Colonic mucosa (tissue), 4 donors: ENCODE measurements around the gene LDLRAD3. TPM values are rescaled to one million over a fixed set of nuclear protein-coding genes. Genes with fewer than 3 reads are reported as not detected.

Experiments used
- DNase-seq: peaks from one replicate; pipeline ENCODE4 v3.0.0-alpha.2; 2020
- H3K27ac ChIP-seq: fragments of 200-600 bp; one replicate; pipeline ENCODE4 v1.8.0; 2021
- H3K27me3 ChIP-seq: fragments of 200-600 bp; one replicate; pipeline ENCODE4 v1.8.0; 2021
- H3K36me3 ChIP-seq: fragments of 200-600 bp; one replicate; pipeline ENCODE4 v1.8.0; 2021
- H3K4me1 ChIP-seq: fragments of 200-600 bp; one replicate; pipeline ENCODE4 v1.8.0; 2021; ENCODE audit warnings: mild to moderate bottlenecking
- H3K4me3 ChIP-seq: fragments of 200-600 bp; one replicate; pipeline ENCODE4 v1.8.0; 2021
- H3K9ac ChIP-seq, 2 donors: one replicate each; pipeline ENCODE4 v1.7.0; 2013; ENCODE audit warnings: control low read depth in 2 of 2, low read depth in 2 of 2, low read length in 2 of 2
- H3K9me3 ChIP-seq: fragments of 200-600 bp; one replicate; pipeline ENCODE4 v1.8.0; 2021
- intact Hi-C: fragments of 100-400 bp; cut with DNase I; formaldehyde crosslinking; loops from one replicate; pipeline ENCODE4 v1.14.1; 2022
- total RNA-seq, 2 donors: library from RNA; stranded (reverse); fragmentation: NEBNext Ultra II Directional in 1 of 2; extraction: Animal tissue kit (Norgen Biotek cat#: 25700) in 1 of 2; gene quantifications; one replicate each; pipeline ENCODE4 v1.2.1, GENCODE V29; 2021
- TF ChIP-seq, protein P1 (sequence below): fragments of 200-600 bp; IDR thresholded peaks from one replicate; pipeline ENCODE4 v1.8.0; 2022; ENCODE audit warnings: antibody characterized with exemption, mild to moderate bottlenecking
- donor health status: healthy.
- donor health status: DM: no; HTN: no; CAD: no.
- donor health status: DM: no; HTN: no; CAD: no.

The LDLRAD3 gene
- total RNA-seq, 2 donors from 2014 or later, result 1.9 to 2.9 TPM

DNA sequence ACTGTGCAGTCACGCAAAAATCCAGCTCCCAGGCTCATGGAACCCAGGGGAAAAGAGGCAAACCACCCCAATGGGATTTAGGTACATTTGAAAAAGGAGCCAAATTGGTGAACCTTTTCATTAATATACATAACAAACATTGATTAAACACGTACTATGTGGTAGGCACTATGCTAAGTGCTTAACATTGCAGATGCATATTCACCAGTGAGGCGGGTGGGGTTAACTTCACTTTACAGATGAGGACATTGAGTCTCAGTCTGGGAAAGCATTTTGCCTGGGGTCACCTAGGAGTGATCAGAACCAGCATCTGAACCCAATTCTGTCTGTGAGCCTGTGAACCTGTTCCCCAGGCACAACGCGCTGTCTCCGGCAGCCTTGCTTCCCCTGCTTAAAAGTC is 199.0 kb downstream of the LDLRAD3 start:
- TF ChIP-seq, protein P1, sequence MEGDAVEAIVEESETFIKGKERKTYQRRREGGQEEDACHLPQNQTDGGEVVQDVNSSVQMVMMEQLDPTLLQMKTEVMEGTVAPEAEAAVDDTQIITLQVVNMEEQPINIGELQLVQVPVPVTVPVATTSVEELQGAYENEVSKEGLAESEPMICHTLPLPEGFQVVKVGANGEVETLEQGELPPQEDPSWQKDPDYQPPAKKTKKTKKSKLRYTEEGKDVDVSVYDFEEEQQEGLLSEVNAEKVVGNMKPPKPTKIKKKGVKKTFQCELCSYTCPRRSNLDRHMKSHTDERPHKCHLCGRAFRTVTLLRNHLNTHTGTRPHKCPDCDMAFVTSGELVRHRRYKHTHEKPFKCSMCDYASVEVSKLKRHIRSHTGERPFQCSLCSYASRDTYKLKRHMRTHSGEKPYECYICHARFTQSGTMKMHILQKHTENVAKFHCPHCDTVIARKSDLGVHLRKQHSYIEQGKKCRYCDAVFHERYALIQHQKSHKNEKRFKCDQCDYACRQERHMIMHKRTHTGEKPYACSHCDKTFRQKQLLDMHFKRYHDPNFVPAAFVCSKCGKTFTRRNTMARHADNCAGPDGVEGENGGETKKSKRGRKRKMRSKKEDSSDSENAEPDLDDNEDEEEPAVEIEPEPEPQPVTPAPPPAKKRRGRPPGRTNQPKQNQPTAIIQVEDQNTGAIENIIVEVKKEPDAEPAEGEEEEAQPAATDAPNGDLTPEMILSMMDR, result no peak
- Histone ChIP-seq H3K27me3 (no peaks in the 10 kb centered on the region), H3K4me1 (no peaks in the 10 kb centered on the region), H3K9me3 (no peaks in the 10 kb centered on the region), H3K4me3 (no peak overlapping the region), H3K27ac (no peak overlapping the region), H3K9ac (no peak overlapping the region), H3K36me3 (no peaks in the 10 kb centered on the region)
- intact Hi-C loops, result no loop called here
- DNase-seq, result no peak

DNA sequence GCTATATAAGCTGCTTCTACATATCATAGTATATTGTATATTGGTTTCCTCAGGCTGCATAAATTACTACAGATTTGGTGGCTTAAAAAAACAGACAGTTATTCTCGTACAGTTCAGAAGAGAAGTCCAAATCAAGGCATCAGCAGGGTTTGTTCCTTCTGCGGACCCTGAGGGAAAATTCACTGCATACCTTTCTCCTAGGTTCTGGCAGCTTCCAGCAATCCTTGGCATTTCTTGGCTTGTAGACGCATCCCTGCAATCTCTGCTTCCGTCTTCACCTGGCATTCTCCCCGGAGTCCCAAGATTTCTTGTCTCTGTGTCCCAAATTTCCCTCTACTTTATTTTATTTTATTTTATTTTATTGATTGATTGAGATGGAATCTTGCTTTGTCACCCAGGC is 202.6 kb downstream of the LDLRAD3 start:
- no peaks in the 10 kb centered on the region for H3K4me1 ChIP-seq
- no peak for DNase-seq
- no peak overlapping the region for H3K27ac ChIP-seq
- intact Hi-C loops, result no loop called here
- no peaks in the 10 kb centered on the region for H3K36me3 ChIP-seq
- TF ChIP-seq, protein P1, result no peak
- H3K4me3 ChIP-seq, result no peak overlapping the region
- no peaks in the 10 kb centered on the region for H3K27me3 ChIP-seq
- H3K9ac ChIP-seq, result no peak overlapping the region
- H3K9me3 ChIP-seq, result no peaks in the 10 kb centered on the region

DNA sequence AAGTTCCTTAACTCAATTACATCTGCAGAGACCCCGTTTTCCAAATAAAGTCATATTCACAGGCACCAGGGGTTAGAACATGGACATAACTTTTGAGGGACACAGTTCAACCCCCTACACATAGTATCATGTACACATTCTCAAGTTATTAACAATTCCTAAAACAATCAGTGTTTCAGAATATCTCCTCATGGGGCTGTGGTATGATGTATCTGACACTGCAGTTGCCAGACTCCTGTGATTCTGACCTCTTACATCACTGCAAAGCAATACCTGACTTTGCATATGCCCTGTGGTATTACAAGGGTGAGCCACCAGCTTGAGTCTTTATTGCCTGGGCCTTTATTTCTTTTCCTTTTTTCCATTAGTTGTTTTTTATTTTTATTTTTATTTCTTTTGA is 203.6 kb downstream of the LDLRAD3 start:
- Histone ChIP-seq H3K4me1 (no peaks in the 10 kb centered on the region), H3K9me3 (no peaks in the 10 kb centered on the region), H3K27ac (no peak overlapping the region), H3K36me3 (no peaks in the 10 kb centered on the region), H3K27me3 (no peaks in the 10 kb centered on the region), H3K4me3 (no peak overlapping the region), H3K9ac (no peak overlapping the region)
- intact Hi-C loops, result no loop called here
- no peak for DNase-seq
- TF ChIP-seq, protein P1, result no peak

DNA sequence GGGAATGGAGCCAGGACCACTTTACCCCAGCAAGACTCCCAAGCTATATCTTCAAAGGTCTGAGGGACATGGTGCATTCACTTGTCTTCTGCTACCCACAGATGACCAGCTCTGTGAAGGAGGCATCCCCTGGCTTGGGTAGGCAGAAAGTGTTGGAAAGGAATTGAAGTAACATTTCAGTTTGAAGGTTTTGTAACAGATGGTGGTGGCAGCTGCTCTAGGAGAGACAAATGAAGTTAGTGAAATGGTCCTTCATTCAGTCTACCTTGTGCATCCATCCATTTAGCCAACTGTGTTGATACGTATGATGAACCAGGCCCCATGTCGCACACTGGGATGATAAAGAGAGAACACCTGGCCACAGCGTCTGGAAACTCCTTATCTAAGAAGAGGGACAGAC is 204.8 kb downstream of the LDLRAD3 start:
- no peak for DNase-seq
- Histone ChIP-seq H3K27me3 (no peaks in the 10 kb centered on the region), H3K36me3 (no peaks in the 10 kb centered on the region), H3K9me3 (no peaks in the 10 kb centered on the region), H3K27ac (no peak overlapping the region), H3K9ac (no peak overlapping the region), H3K4me3 (no peak overlapping the region), H3K4me1 (no peaks in the 10 kb centered on the region)
- TF ChIP-seq, protein P1, result no peak
- intact Hi-C loops, result no loop called here

DNA sequence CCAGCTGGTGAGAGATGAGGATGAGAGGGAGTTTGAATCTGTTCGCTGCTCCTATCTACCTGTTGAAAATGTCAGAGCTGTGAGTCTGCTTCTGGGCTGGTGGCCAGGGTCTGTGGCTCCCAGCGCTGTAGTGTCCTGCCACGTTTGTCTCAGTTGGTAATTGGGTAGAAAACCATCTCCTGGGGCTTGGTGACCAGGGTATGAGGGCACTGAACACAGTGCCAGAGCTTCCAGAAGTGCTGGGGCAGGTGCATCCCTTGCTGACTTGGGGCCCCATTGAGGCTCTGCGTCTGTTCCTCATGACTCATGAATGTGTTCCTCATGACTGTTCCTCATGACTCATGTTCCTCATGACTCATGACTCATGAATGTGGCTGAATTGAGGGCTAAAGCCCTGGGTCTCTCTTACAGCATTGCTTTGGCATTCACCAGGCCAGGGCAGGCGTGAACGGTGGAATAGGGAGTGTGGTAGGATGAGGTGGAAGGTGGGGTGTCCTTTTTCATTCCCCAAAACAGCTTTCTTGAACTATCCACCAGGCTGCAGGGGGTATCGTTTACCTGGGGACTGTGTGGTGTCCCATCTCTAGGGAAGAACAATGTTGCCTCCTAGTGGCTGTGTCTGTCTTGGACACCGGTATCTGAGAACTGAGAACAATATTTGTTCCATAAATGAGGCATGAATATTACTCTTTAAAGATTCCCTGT is 205.8 kb downstream of the LDLRAD3 start:
- TF ChIP-seq, protein P1, result no peak
- no peak overlapping the region for H3K9ac ChIP-seq
- intact Hi-C loops, result no loop called here

More for the DNA sequence above, 205.8 kb downstream of the LDLRAD3 start:
- DNase-seq, result peak; percentile 31
- Histone ChIP-seq H3K4me3 (no peak overlapping the region), H3K27me3 (no peaks in the 10 kb centered on the region), H3K36me3 (no peaks in the 10 kb centered on the region), H3K4me1 (no peaks in the 10 kb centered on the region), H3K27ac (no peak overlapping the region), H3K9me3 (no peaks in the 10 kb centered on the region)
